Activated CD8-positive, alpha-beta memory T cell treated with anti-CD3 and anti-CD28 coated beads, Interleukin-2, amount 10 ng/mL, durations not matched to agents 7 days and 5 days (primary cell): ENCODE data around the gene CCDC142. TPM values are rescaled to one million over a fixed set of nuclear protein-coding genes. Genes with fewer than 3 reads are reported as not detected.
A peak's percentile ranks its signal among the peaks of the same experiment; 100 is the strongest.

ENCODE experiments used
- ATAC-seq: fragments of 150-1000 bp; cut with Tn5 transposase; one replicate; pipeline ENCODE4 v1.10.0; 2021; ENCODE audit warnings: moderate library complexity
- CTCF ChIA-PET: fragments of 350-600 bp; sonication (Branson Sonifier 250); formaldehyde crosslinking; loops from one replicate; lab custom pipeline; 2021; ENCODE audit warnings: antibody characterized with exemption; lab: Charles Lee
- DNase-seq: peaks from one replicate; pipeline ENCODE4 v3.0.0-alpha.2; 2020
- H3K27ac Mint-ChIP-seq: one replicate; pipeline ENCODE4 v1.8.0; 2021; ENCODE audit warnings: mild to moderate bottlenecking, mixed read lengths
- H3K27me3 Mint-ChIP-seq: one replicate; pipeline ENCODE4 v1.8.0; 2021; ENCODE audit warnings: mixed read lengths
- H3K36me3 Mint-ChIP-seq: one replicate; pipeline ENCODE4 v1.8.0; 2021; ENCODE audit warnings: mild to moderate bottlenecking, mixed read lengths
- H3K4me1 Mint-ChIP-seq: one replicate; pipeline ENCODE4 v1.8.0; 2021; ENCODE audit warnings: mixed read lengths
- H3K4me3 Mint-ChIP-seq: one replicate; pipeline ENCODE4 v1.8.0; 2021; ENCODE audit warnings: mild to moderate bottlenecking, moderate library complexity, mixed read lengths
- H3K9me3 Mint-ChIP-seq: one replicate; pipeline ENCODE4 v1.8.0; 2022; ENCODE audit warnings: low read depth, mixed read lengths
- total RNA-seq, 2 experiments: library from RNA; stranded (reverse); gene quantifications; one replicate each; pipeline ENCODE4 v1.2.3, GENCODE V29; 2021

CCDC142 gene
- total RNA-seq, result 10 to 100 TPM; 26.5 to 29.5 TPM

DNA sequence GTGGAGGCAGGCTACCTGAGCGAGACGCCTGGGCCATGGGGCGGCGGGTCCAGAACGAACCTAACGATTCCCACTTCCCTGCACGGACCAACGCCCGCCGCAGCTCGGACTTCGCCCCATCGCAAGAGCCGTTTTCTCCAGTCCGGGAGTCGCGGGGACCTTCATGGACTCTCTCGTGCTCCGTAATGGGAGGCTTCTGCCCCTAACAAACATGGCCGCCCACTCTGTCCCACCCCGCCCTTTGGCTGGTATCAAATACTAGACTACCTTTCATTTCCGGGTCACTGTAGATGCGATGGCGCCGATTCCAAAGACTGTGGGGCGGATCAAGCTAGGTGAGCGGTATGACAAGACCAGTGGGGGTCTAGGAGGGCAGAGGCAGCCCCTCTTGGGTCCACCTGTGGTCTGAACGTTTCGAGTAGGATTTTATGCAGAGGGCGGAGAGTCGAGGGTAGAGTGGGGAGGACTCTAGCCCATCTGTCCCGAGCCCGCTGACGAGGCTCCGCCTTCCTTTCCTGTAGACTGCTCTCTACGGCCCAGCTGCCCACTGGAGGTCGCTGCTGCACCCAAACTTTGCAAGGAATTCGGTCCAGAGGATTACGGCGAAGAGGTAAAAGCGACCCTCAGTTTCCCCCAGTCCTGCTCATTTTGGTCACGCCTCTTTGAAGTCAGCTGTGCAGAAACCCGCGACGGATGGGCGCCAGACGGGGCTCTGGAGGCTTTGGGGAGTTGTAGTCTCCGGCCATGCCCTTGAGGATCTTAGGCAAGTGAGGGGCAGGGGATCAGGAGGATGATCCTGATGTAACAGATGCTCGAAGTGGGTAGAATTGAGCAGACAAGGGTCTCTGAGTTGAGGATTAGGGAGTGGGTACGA, at the start of gene CCDC142, which contains the start of gene TTC31:
TSS of gene CCDC142 (minus strand) at position 198 of the 874 bp plus-strand sequence. CDS start at position 37, 161 bp downstream.
TSS of gene TTC31 (plus strand) at position 281 of the 874 bp plus-strand sequence. CDS start at position 296, 15 bp downstream.
- peak; percentile 95 for ATAC-seq
- H3K9me3 Mint-ChIP-seq, result no peaks in the 10 kb centered on the region
- peaks cover 44% of the 10 kb centered on the region for H3K4me1 Mint-ChIP-seq
- DNase-seq, result peak; percentile 97
- CTCF ChIA-PET, result interaction anchor here (0.6 to 5.2 kb wide), 33 partner anchors 9 to 233 kb away, joined by 3 to 79 read pairs (median 6); partner anchors contain the start of genes AUP1, DQX1, HTRA2 and INO80B
- H3K27ac Mint-ChIP-seq, result peak within 1 kb of the TSS; percentile 100
- peaks cover 28% of the 10 kb centered on the region for H3K36me3 Mint-ChIP-seq
- H3K27me3 Mint-ChIP-seq, result no peaks in the 10 kb centered on the region
- peak within 1 kb of the TSS; percentile 97 for H3K4me3 Mint-ChIP-seq

DNA sequence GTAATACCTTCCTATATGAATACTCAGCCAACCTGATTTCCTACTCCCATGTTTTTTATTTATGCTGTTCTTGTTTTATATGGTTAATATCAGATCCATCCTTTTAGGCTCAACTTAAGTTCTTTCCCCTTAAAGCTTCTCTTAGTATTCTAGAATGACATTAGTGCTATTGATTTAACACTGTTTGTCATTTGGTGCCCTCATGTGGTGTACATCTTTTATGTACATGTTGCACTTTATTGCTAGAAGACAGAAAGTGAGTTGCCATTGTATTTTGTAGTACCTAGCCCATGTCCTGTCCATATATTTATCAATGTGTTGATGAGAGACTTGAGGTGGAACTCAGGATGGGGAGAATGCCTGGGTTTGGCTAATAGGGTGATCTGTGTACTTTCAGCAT, 49.4 kb upstream of the CCDC142 start:
- CTCF ChIA-PET, result interaction anchor here (0.6 to 6.4 kb wide), 30 partner anchors 9 to 264 kb away, joined by 3 to 98 read pairs (median 5); partner anchors contain the start of genes CCDC142, INO80B, LBX2 and MRPL53
- peaks cover 31% of the 10 kb centered on the region for H3K36me3 Mint-ChIP-seq
- no peak for DNase-seq
- no peak for ATAC-seq
- peak overlapping the region; percentile 34 for H3K4me3 Mint-ChIP-seq
- H3K9me3 Mint-ChIP-seq, result no peaks in the 10 kb centered on the region
- no peaks in the 10 kb centered on the region for H3K27me3 Mint-ChIP-seq
- peaks cover 39% of the 10 kb centered on the region for H3K4me1 Mint-ChIP-seq
- H3K27ac Mint-ChIP-seq, result peak overlapping the region; percentile 97

DNA sequence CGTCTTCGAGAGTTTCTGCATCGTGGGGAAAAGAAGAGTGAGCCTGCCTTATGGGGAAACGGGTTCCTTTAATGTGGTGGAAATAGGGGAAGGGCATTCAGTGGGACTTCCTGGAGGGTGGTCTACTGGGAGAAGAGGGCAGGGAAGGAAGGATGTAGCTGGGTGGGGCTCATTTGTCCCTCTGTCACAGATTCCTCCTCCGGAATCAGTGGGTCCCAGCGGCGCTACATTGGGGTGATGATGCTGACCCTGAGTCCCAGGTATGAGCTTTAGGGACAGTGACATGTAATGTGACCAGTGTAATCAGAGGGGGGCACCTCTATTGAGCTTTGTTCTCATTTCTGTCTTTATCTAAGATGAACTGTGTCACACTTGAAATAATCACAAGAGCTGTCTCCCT, 48.9 kb upstream of the CCDC142 start:
- no peaks in the 10 kb centered on the region for H3K9me3 Mint-ChIP-seq
- H3K4me1 Mint-ChIP-seq, result peaks cover 41% of the 10 kb centered on the region
- peak overlapping the region; percentile 97 for H3K27ac Mint-ChIP-seq
- CTCF ChIA-PET, result interaction anchor here (0.6 to 6.4 kb wide), 32 partner anchors 9 to 282 kb away, joined by 3 to 98 read pairs (median 5); partner anchors contain the start of genes CCDC142, INO80B, LBX2 and MRPL53
- ATAC-seq (no peak), DNase-seq (no peak)
- H3K36me3 Mint-ChIP-seq, result peaks cover 37% of the 10 kb centered on the region
- H3K27me3 Mint-ChIP-seq, result no peaks in the 10 kb centered on the region
- peak overlapping the region; percentile 100 for H3K4me3 Mint-ChIP-seq

DNA sequence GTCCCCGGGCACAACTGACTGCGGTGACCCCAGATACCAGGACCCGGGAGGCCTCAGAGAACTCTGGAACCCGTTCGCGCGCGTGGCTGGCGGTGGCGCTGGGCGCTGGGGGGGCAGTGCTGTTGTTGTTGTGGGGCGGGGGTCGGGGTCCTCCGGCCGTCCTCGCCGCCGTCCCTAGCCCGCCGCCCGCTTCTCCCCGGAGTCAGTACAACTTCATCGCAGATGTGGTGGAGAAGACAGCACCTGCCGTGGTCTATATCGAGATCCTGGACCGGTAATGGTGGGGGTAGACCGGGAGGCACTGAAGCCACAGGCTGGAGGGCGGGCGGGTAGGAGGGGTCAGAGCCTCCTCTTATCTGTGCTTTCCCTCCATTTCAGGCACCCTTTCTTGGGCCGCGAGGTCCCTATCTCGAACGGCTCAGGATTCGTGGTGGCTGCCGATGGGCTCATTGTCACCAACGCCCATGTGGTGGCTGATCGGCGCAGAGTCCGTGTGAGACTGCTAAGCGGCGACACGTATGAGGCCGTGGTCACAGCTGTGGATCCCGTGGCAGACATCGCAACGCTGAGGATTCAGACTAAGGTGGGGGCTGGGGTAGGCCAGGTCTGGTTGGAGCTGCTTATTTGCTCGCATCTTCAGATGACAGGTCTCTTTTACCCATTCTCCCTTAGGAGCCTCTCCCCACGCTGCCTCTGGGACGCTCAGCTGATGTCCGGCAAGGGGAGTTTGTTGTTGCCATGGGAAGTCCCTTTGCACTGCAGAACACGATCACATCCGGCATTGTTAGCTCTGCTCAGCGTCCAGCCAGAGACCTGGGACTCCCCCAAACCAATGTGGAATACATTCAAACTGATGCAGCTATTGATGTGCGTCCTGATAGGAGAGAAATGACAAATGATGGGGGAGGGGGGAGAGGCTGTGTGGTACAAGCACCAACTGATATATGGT, 47.7 kb upstream of the CCDC142 start:
- H3K27ac Mint-ChIP-seq, result peak overlapping the region; percentile 97
- H3K9me3 Mint-ChIP-seq, result no peaks in the 10 kb centered on the region
- no peaks in the 10 kb centered on the region for H3K27me3 Mint-ChIP-seq
- H3K4me1 Mint-ChIP-seq, result peaks cover 46% of the 10 kb centered on the region
- CTCF ChIA-PET, result interaction anchor here (0.8 to 6.4 kb wide), 19 partner anchors 9 to 281 kb away, joined by 3 to 98 read pairs (median 9); partner anchors contain the start of genes CCDC142, INO80B, LBX2 and MRPL53
- ATAC-seq (peak; percentile 16), DNase-seq (peak; percentile 73)
- peaks cover 48% of the 10 kb centered on the region for H3K36me3 Mint-ChIP-seq
- peak overlapping the region; percentile 100 for H3K4me3 Mint-ChIP-seq

- peaks cover 48% of the 10 kb centered on the region for H3K36me3 Mint-ChIP-seq
Observed at GRCh38 chr2:74529357-74530238, 46.8 kb upstream of the CCDC142 start, which contains the start of the genes AUP1 and HTRA2. AUP1 (minus strand) TSS chr2:74529706; CDS start chr2:74529629, 77 bp downstream. HTRA2 (plus strand) TSS chr2:74529933; CDS start chr2:74530007, 74 bp downstream.

DNA sequence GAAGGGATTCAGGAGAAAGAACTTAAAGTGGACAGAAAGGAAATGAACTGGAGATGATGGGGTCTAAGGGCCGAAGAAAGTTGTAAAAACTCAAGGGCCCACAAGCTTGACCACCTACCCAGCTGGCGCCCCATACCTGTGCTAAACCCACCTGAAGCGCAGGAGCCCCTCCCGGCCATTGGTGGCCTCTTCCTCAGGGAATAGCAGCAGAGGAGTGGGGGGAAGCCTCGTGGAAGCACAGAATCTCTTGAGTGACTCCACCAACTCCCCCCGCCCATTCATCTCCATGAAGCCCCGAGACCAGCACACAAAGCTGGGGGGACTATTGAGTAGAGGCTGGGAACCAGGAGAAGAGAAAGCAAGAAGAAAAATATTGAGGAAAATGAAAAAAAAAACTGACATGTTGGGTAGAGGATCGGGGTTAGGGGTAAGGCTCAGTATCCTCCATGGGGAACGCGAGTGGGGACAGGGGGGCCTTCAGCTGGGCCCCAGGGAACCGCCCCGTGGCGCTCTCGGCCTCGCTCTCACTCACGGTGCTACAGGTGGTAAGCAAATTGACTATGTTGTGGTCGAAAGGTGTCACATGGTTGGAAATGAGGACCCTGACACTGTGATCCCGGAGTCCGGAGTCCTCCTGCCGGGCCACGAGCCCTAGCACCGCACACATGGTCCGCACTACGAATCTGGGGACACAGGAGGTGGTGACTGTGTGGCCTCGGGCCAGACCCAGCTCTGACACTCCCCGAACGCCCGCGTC, 46.0 kb upstream of the CCDC142 start:
- DNase-seq (peak; percentile 61), ATAC-seq (peak; percentile 10)
- Mint-ChIP-seq H3K36me3 (peaks cover 45% of the 10 kb centered on the region), H3K4me1 (peaks cover 46% of the 10 kb centered on the region), H3K27ac (peak overlapping the region; percentile 97), H3K9me3 (no peaks in the 10 kb centered on the region), H3K4me3 (peak overlapping the region; percentile 100), H3K27me3 (no peaks in the 10 kb centered on the region)
- CTCF ChIA-PET, result interaction anchor here (1.2 to 6.4 kb wide), 7 partner anchors 12 to 71 kb away, joined by 3 to 98 read pairs (median 27); partner anchors contain the start of genes CCDC142, LBX2, TLX2 and TTC31

More at GRCh38 chr2:74529357-74530238, 46.8 kb upstream of the CCDC142 start, which contains the start of the genes AUP1 and HTRA2:
- peak; percentile 98 for DNase-seq
- Mint-ChIP-seq H3K9me3 (no peaks in the 10 kb centered on the region), H3K27me3 (no peaks in the 10 kb centered on the region), H3K4me1 (peaks cover 46% of the 10 kb centered on the region), H3K4me3 (peak within 1 kb of the TSS; percentile 100), H3K27ac (peak within 1 kb of the TSS; percentile 97)
- peak; percentile 90 for ATAC-seq
- CTCF ChIA-PET, result interaction anchor here (0.6 to 6.4 kb wide), 9 partner anchors 13 to 123 kb away, joined by 3 to 98 read pairs (median 12); partner anchors contain the start of genes CCDC142, LBX2, TLX2 and TTC31

DNA sequence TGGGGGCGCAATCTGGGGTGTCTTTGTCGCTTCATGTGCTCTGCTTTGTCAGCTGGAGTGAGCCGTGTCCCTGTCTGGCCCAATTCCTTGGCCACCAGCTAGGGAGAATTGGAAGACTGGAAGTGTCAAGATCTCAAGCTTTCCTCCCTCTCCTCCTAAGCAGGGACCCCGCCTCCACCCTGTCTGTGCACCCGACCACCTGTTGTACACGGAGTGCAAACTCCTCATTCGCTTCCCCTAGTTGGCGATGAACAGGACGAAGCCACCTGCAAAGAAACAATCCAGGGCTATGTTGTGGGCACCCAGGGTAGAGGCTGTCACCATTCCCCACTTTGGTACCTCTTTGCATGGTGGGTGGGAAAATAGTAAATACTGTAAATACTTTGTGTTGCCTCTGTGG, 44.9 kb upstream of the CCDC142 start:
- DNase-seq (no peak), ATAC-seq (no peak)
- H3K27ac Mint-ChIP-seq, result peak overlapping the region; percentile 29
- H3K27me3 Mint-ChIP-seq, result no peaks in the 10 kb centered on the region
- H3K36me3 Mint-ChIP-seq, result peaks cover 44% of the 10 kb centered on the region
- CTCF ChIA-PET, result interaction anchor here (5.9 to 6.4 kb wide), 2 partner anchors 26 to 45 kb away, joined by 39 to 61 read pairs; partner anchors contain the start of genes CCDC142, LBX2 and TTC31
- no peaks in the 10 kb centered on the region for H3K9me3 Mint-ChIP-seq
- peak overlapping the region; percentile 100 for H3K4me3 Mint-ChIP-seq
- H3K4me1 Mint-ChIP-seq, result peaks cover 47% of the 10 kb centered on the region

GRCh38 chr2:74526649-74527230, 43.9 kb upstream of the CCDC142 start:
- H3K27me3 Mint-ChIP-seq, result peaks cover 3% of the 10 kb centered on the region
- ATAC-seq (no peak), DNase-seq (no peak)
- peaks cover 36% of the 10 kb centered on the region for H3K36me3 Mint-ChIP-seq
- H3K9me3 Mint-ChIP-seq, result no peaks in the 10 kb centered on the region
- no peak overlapping the region for H3K27ac Mint-ChIP-seq
- H3K4me3 Mint-ChIP-seq, result no peak overlapping the region
- H3K4me1 Mint-ChIP-seq, result peaks cover 39% of the 10 kb centered on the region
- CTCF ChIA-PET, result interaction anchor here (0.7 to 5.9 kb wide), 8 partner anchors 10 to 135 kb away, joined by 3 to 39 read pairs (median 4); partner anchors contain the start of genes CCDC142, LBX2, TLX2 and TTC31

GRCh38 chr2:74525717-74526648, 43.2 kb upstream of the CCDC142 start, which contains the start of gene DQX1:
DQX1 (minus strand) TSS chr2:74526231; CDS start chr2:74525729, 502 bp downstream.
- Mint-ChIP-seq H3K9me3 (no peaks in the 10 kb centered on the region), H3K27me3 (peaks cover 5% of the 10 kb centered on the region), H3K36me3 (peaks cover 35% of the 10 kb centered on the region), H3K27ac (no peak within 1 kb of the TSS), H3K4me1 (peaks cover 32% of the 10 kb centered on the region), H3K4me3 (peak within 1 kb of the TSS; percentile 17)
- CTCF ChIA-PET, result interaction anchor here (0.7 to 1.9 kb wide), 7 partner anchors 10 to 134 kb away, joined by 3 to 5 read pairs (median 4); partner anchors contain the start of genes CCDC142, TLX2 and TTC31
- DNase-seq, result no peak
- ATAC-seq, result no peak
